K562 (cell line): Measurements from ENCODE around the gene PCCA.
"Not testable (repeated sequence)": the region's sequence is repeated elsewhere in the genome, so short reads cannot be mapped to it uniquely, and the experiment has no call there.

Experiments used
- CTCF ChIP-seq, 3 experiments: IDR thresholded peaks in 2 of 3; conservative IDR thresholded peaks in 1 of 3; 2 replicates each; pipeline ENCODE4 v1.5.1; 2011 to 2012; ENCODE audit warnings: low read length in 3 of 3, mild to moderate bottlenecking in 3 of 3, control low read depth in 2 of 3, improper control_type of control experiment in 1 of 3, inconsistent platforms in 1 of 3, low read depth in 1 of 3, mixed read lengths in 1 of 3, moderate library complexity in 1 of 3; ENCODE audit not compliant: insufficient read depth in 2 of 3
- JUN ChIP-seq, 2 experiments: sonication (generic) in 1 of 2; formaldehyde crosslinking in 1 of 2; IDR thresholded peaks; 2 replicates each; pipeline versions ENCODE4 v1.6.1 to v1.8.0; 2012 to 2022; ENCODE audit warnings: borderline replicate concordance in 2 of 2, mild to moderate bottlenecking in 2 of 2, improper control_type of control experiment in 1 of 2, low read depth in 1 of 2, low read length in 1 of 2, missing genetic modification reagents in 1 of 2
- POLR2A ChIP-seq: fragments of 450-650 bp; conservative IDR thresholded peaks from 2 replicates; pipeline ENCODE4 v1.6.1; 2016
- PRMT5 ChIP-seq: sonication (generic); formaldehyde crosslinking; IDR thresholded peaks from 2 replicates; pipeline ENCODE4 v1.5.0; 2020; ENCODE audit warnings: missing genetic modification reagents
- TF ChIP-seq, protein P1 (sequence below), 2 experiments: IDR thresholded peaks; 2 replicates each; pipeline ENCODE4 v1.6.1; 2011; ENCODE audit warnings: borderline replicate concordance in 1 of 2, control low read depth in 1 of 2, low read depth in 1 of 2, low read length in 1 of 2, mild to moderate bottlenecking in 1 of 2, mixed read lengths in 1 of 2, moderate library complexity in 1 of 2; ENCODE audit not compliant: insufficient read depth in 1 of 2, insufficient read length in 1 of 2, poor library complexity in 1 of 2, severe bottlenecking in 1 of 2; ENCODE audit errors: extremely low read depth in 1 of 2

DNA sequence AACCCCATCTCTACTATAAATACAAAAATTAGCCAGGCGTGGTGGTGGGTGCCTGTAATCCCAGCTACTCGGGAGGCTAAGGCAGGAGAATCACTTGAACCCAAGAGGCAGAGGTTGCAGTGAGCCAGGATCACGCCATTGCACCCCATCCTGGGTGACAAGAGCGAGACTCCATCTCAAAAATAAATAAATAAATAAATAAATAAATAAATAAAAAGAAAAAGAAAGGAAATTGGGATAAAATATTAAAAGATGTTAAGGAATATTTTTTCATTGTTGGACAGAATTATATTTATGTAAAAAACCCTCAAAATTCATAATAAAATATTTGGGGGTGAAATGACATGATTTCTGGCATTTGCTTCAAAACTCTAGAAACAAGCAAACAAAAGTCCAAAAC lies 488.3 kb downstream of the PCCA start:
- TF ChIP-seq JUN (IDR thresholded peaks at IDR 0.05; ENCODE audit: borderline replicate concordance, low read depth, low read length); JUN (CRISPR knock-in tag; IDR thresholded peaks at IDR 0.05; ENCODE audit: borderline replicate concordance); POLR2A; PRMT5 (CRISPR knock-in tag); CTCF (IDR thresholded peaks at IDR 0.05 in 2 of 3, conservative IDR thresholded peaks at IDR 0.05 in 1 of 3; ENCODE audit: insufficient read depth in 2 of 3, low read depth in 1 of 3, low read length in 3 of 3): not testable (repeated sequence)
- TF ChIP-seq, protein P1, sequence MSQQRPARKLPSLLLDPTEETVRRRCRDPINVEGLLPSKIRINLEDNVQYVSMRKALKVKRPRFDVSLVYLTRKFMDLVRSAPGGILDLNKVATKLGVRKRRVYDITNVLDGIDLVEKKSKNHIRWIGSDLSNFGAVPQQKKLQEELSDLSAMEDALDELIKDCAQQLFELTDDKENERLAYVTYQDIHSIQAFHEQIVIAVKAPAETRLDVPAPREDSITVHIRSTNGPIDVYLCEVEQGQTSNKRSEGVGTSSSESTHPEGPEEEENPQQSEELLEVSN (IDR thresholded peaks at IDR 0.05; ENCODE audit: borderline replicate concordance in 1 of 2, extremely low read depth in 1 of 2, insufficient read depth in 1 of 2, insufficient read length in 1 of 2, low read depth in 1 of 2, low read length in 1 of 2, poor library complexity in 1 of 2, severe bottlenecking in 1 of 2), result not testable (repeated sequence)
